Mucosa of stomach (tissue), 1 donor: ENCODE results near the gene AKR7A3.
"Not testable (repeated sequence)": the region's sequence is repeated elsewhere in the genome, so short reads cannot be mapped to it uniquely, and the experiment has no call there.

Experiments
- H3K27me3 ChIP-seq: one replicate; pipeline ENCODE4 v1.7.0; 2013; ENCODE audit warnings: mild to moderate bottlenecking, low read length; ENCODE audit not compliant: control insufficient read depth, insufficient read depth
- H3K36me3 ChIP-seq: one replicate; pipeline ENCODE4 v1.7.0; 2013; ENCODE audit warnings: low read length; ENCODE audit not compliant: control insufficient read depth, insufficient read depth
- H3K4me1 ChIP-seq: one replicate; pipeline ENCODE4 v1.7.0; 2013; ENCODE audit warnings: mild to moderate bottlenecking, low read length; ENCODE audit not compliant: control insufficient read depth, insufficient read depth
- H3K4me3 ChIP-seq: one replicate; pipeline ENCODE4 v1.7.0; 2013; ENCODE audit warnings: low read length
- H3K9ac ChIP-seq: one replicate; pipeline ENCODE4 v1.7.0; 2013; ENCODE audit warnings: mild to moderate bottlenecking, low read length, moderate library complexity
- H3K9me3 ChIP-seq: one replicate; pipeline ENCODE4 v1.7.0; 2013; ENCODE audit warnings: mild to moderate bottlenecking, low read length, moderate library complexity; ENCODE audit not compliant: control insufficient read depth
- donor health status: Pancreatic carcinoma.

AKR7A3 gene

GRCh38 chr1:19274636-19275035, 13.9 kb downstream of the AKR7A3 start:
- Histone ChIP-seq H3K9ac (no peak overlapping the region), H3K4me1 (peaks cover 32% of the 10 kb centered on the region), H3K4me3 (no peak overlapping the region), H3K9me3 (no peaks in the 10 kb centered on the region), H3K36me3 (no peaks in the 10 kb centered on the region), H3K27me3 (no peaks in the 10 kb centered on the region)

GRCh38 chr1:19273844-19274531, 14.6 kb downstream of the AKR7A3 start:
- not testable (repeated sequence) for H3K27me3 ChIP-seq, H3K36me3 ChIP-seq, H3K9ac ChIP-seq, H3K9me3 ChIP-seq
- Histone ChIP-seq H3K4me3 (peak overlapping the region; percentile 67), H3K4me1 (peaks cover 38% of the 10 kb centered on the region)

- Histone ChIP-seq H3K9ac (peak overlapping the region; percentile 44), H3K27me3 (no peaks in the 10 kb centered on the region), H3K4me3 (peak overlapping the region; percentile 67), H3K4me1 (peaks cover 43% of the 10 kb centered on the region), H3K36me3 (no peaks in the 10 kb centered on the region), H3K9me3 (no peaks in the 10 kb centered on the region)
Measured at GRCh38 chr1:19273106-19273843, 15.3 kb downstream of the AKR7A3 start.

GRCh38 chr1:19272064-19272463, 16.5 kb downstream of the AKR7A3 start:
- Histone ChIP-seq H3K27me3 (no peaks in the 10 kb centered on the region), H3K4me3 (no peak overlapping the region), H3K36me3 (no peaks in the 10 kb centered on the region), H3K9me3 (no peaks in the 10 kb centered on the region), H3K4me1 (peaks cover 43% of the 10 kb centered on the region), H3K9ac (no peak overlapping the region)

GRCh38 chr1:19270343-19270730, 18.2 kb downstream of the AKR7A3 start:
- not testable (repeated sequence) for H3K4me3 ChIP-seq, H3K9ac ChIP-seq, H3K27me3 ChIP-seq, H3K36me3 ChIP-seq, H3K9me3 ChIP-seq
- peaks cover 43% of the 10 kb centered on the region for H3K4me1 ChIP-seq

- H3K36me3 ChIP-seq, H3K27me3 ChIP-seq, H3K9me3 ChIP-seq, H3K9ac ChIP-seq, H3K4me3 ChIP-seq: not testable (repeated sequence)
- H3K4me1 ChIP-seq: peaks cover 43% of the 10 kb centered on the region
Measured at GRCh38 chr1:19269427-19270342, 18.9 kb downstream of the AKR7A3 start.

GRCh38 chr1:19268445-19268844, 20.1 kb downstream of the AKR7A3 start:
- H3K27me3 ChIP-seq: no peaks in the 10 kb centered on the region
- H3K36me3 ChIP-seq: no peaks in the 10 kb centered on the region
- H3K9ac ChIP-seq: no peak overlapping the region
- H3K9me3 ChIP-seq: no peaks in the 10 kb centered on the region
- H3K4me3 ChIP-seq: no peak overlapping the region
- peaks cover 35% of the 10 kb centered on the region for H3K4me1 ChIP-seq

- no peak overlapping the region for H3K4me3 ChIP-seq
- no peaks in the 10 kb centered on the region for H3K9me3 ChIP-seq
- H3K4me1 ChIP-seq: peaks cover 10% of the 10 kb centered on the region
- no peak overlapping the region for H3K9ac ChIP-seq
- H3K27me3 ChIP-seq: no peaks in the 10 kb centered on the region
- H3K36me3 ChIP-seq: peaks cover 10% of the 10 kb centered on the region
Measured at GRCh38 chr1:19262744-19263143, 25.8 kb downstream of the AKR7A3 start.

- peaks cover 10% of the 10 kb centered on the region for H3K36me3 ChIP-seq
- H3K27me3 ChIP-seq: no peaks in the 10 kb centered on the region
- H3K9me3 ChIP-seq: no peaks in the 10 kb centered on the region
- H3K4me1 ChIP-seq: peaks cover 10% of the 10 kb centered on the region
- no peak overlapping the region for H3K9ac ChIP-seq
- no peak overlapping the region for H3K4me3 ChIP-seq
Measured at GRCh38 chr1:19262047-19262446, 26.5 kb downstream of the AKR7A3 start.

- H3K9me3 ChIP-seq: no peaks in the 10 kb centered on the region
- H3K27me3 ChIP-seq: no peaks in the 10 kb centered on the region
- H3K4me3 ChIP-seq: no peak overlapping the region
- peaks cover 10% of the 10 kb centered on the region for H3K36me3 ChIP-seq
- peak overlapping the region; percentile 2 for H3K9ac ChIP-seq
- peaks cover 10% of the 10 kb centered on the region for H3K4me1 ChIP-seq
Measured at GRCh38 chr1:19260211-19261138, 28.1 kb downstream of the AKR7A3 start.

GRCh38 chr1:19258353-19258752, 30.2 kb downstream of the AKR7A3 start:
- Histone ChIP-seq H3K36me3 (peaks cover 10% of the 10 kb centered on the region), H3K9ac (no peak overlapping the region), H3K4me3 (no peak overlapping the region), H3K4me1 (peaks cover 10% of the 10 kb centered on the region), H3K9me3 (no peaks in the 10 kb centered on the region), H3K27me3 (no peaks in the 10 kb centered on the region)
